GM19099 (cell line): Measurements from ENCODE around the gene SLC25A21.

Experiments used
- POLR2A ChIP-seq: IDR thresholded peaks from 3 replicates; pipeline ENCODE4 v1.6.1; 2011; ENCODE audit warnings: low read depth; ENCODE audit not compliant: insufficient read length; ENCODE audit errors: extremely low read depth

Gene SLC25A21

DNA sequence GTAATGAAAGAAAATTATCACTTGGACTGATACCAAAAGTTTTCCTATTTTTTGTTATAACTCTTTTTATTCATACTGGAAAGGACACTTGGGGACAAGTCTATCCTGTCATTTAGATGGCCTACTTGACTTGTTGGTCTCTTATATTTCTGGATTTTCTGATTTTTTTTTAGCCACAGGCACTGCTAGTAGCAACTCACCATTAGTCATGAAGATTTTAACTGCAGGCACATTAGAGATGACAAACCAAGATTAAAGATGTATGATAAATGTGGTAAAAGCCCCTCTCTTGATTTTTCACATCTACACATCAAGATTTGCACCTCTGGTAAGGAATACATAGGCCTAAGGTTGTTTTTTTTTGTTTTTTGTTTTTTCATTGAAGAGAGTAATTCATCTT lies 217.0 kb downstream of the SLC25A21 start:
- no peak for TF ChIP-seq POLR2A

DNA sequence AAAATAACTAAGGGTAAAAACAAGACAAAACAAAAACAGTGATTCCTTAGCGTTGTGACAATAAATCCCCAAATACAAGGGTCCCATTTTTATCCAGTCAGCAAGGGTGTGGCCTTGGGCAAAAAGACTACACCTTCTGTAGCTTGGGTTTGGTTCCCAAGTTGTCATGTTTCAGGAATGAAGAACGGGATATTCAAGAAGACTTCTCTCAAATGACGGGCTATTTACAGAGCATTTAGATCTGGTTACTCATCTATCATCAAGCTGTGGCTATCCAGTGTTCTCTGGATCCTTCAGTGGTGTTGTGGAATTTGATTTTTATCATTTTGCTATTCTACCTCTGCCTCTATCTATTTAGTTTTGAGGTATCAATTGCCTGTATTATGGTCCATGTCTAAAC lies 219.7 kb downstream of the SLC25A21 start:
- TF ChIP-seq POLR2A = no peak

DNA sequence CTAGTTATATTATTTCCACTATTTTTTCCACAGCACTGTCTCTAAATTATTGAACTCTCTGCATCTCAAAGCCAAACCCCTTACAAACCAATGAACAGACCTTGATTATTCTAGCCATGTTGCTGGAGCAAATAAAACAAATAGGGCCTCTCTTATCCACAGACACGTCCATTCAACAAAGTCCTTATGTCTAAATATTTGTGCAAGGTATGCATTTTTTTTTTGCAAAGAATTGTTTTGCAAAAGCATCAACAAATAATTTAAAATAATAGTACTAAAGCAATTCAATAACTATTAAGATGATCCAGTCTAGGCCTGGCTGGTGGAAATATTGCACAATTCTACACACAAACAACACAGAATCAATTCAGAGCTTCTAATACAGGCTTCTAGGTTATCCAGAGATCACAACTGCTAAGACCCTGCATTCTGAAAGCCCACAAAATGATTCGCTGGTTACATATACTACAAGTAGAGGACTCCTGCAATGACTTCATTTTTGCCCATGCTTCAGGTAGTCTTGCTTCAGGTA lies 221.0 kb downstream of the SLC25A21 start:
- TF ChIP-seq POLR2A = no peak

DNA sequence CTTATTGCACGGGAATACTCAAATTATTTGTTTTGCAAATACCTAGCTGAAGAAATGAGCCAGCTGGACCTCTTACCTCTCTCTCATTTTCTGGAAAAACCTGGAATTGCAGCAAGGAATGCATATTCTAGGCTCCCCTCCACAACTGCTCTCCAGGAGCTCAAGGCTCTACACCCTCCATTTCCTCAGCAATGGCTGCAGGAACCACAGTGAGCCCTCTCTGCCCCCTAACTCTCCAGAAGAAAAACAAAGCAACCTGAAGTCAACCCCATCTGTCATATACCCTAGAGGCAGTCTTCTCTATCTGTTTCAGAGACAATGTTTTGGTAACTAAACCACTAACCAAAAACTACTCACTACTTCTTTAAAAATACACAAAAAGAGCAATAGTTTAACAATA lies 221.6 kb downstream of the SLC25A21 start:
- TF ChIP-seq POLR2A = no peak

DNA sequence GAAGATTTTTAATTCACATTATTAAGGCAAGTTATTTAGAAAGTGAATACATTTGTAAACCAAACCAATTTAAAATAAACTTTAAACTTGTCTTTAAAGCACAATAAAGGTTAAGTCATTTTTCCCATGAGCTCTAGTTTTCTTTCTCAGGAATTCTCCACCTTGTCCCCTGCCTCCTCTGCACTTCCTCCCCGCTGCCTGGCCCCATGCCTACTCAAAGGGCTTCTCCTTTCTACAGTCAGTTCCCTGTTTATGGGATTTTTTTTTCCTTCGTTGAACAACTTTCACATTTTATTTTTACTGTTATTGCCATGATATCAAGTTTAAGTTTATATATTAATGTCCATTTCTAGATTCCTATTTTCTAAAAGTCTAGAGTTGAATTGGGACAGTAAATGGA lies 223.0 kb downstream of the SLC25A21 start:
- no peak for TF ChIP-seq POLR2A

DNA sequence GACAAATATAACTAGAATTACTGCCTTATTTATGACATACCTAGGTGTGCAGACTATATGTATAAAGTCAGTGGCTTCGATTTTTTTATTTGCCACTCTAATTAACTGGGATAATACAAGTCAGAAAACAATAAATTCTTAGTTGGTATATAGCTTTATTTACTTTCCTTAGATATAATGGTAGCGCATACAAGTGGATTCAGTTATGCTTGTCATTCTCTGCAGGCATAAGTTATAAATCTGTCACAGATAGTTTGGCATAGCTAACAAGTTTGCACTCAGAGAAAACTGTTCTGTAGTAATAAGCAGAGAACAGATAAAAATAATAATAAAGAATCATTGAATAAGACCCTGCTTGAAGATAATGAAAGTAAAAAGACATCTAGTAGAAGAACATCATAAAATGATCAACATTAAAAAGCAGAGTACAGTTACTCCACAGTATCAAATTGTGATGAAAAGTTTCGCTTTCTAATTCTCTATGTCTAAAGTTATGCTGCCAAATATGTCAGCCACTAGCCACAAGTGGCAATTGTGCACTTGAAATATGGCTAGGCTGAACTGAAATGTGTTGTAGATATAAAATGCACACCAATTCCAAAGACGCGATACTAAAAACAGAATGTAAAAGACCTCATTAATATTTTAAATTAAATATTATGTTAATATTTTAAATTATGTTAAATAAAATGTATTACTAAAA lies 224.1 kb downstream of the SLC25A21 start:
- no peak for TF ChIP-seq POLR2A

DNA sequence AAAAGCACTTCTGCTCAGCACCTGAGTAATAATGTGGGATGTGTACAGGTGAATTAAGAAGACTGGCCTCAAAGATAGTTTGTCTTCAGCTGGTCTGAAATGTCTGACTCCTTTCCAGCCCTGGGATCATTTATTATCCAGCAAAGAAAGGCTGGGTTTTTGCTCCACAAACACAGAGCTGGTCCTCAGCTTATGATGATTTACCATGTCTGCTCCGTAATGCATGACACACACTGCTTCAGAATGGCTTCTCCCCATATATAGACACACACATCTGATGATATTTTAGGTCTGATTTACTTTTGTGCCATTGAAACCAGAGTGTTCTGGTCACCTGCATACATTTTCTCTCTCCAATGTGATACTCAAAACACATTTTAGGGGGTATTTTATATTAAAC lies 225.0 kb downstream of the SLC25A21 start:
- TF ChIP-seq POLR2A = no peak

DNA sequence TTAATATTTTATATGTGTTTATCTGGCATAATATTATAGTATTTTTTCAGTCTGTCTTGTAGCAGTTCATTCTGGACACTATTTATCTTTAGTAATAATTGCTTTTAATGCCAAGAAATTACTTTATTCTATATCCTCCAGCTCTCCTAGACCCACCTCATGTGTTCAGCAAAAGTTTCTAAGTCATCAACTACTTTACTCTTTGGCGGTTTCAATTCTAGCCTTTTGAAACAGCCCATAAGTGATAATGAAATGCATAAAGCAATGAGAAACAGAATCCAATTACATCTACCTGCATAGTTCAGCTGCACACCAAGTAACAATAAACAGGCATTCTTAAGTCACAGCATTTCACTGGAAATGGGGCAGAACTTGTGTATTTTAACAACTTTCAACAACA lies 225.5 kb downstream of the SLC25A21 start:
- no peak for TF ChIP-seq POLR2A

DNA sequence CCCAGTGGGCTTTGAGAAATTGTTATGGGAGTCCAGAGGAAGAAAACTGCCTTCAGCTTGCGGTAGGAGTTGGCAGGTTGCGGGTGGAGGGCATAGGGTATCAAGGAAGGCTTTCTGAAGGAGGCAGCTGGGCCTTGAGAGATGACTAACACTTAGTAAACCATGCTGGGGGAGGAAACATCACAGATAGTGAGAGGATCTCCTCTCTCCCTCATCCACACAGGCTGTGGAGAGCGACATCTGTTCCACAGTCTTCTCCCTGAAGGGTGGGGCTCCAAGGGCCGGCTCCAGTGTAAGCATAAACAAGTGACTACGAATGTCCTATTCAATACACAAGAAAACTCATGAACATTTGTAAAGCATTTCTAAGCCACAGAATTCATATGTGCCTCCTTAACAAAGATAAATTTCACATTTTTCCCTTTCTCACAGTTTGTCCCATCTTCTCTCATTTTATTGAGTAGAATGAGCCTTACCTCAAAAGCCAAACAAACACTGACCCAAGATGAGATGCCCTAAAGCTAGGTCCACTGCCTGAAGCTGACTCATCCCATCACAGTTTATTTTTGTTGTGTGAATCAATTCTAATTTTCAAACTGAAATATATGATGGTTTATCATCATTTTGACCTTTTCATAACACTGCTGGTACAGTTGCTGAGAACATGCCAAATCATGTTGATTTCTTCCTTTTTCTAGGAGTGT lies 227.9 kb downstream of the SLC25A21 start:
- TF ChIP-seq POLR2A = no peak

DNA sequence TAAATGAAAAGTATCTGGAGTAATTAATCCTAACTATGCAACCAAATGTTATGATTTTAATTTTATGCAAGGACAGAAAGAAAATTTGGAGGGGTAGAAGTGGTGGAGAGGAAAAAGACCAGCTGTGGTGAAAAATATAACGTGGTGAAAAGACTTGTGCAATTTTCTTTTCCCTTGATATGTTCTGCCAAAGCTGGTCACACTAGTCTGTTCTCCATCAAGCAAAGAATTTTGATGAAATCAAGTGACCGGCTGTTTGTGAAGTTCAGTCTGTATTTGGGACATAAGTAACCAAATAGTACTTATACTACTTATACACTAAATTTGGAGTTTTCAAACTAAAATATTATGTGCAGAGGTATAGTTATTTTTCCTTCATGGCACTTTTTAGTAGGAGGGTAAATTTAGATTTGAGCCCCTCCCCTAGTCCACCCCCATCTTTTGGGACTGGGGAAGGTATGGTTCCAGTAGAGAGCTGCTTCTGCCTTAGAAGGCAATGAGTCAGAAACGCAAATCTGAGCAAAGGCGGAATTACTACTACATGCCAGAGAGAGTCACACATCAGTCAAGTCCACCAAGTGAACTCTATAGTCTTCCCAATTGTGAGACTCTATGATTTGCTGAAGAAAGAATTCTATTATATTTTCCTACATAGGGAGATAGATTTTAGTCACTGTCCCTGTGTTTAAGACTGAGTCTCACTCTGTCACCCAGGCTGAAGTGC lies 229.7 kb downstream of the SLC25A21 start:
- no peak for TF ChIP-seq POLR2A

DNA sequence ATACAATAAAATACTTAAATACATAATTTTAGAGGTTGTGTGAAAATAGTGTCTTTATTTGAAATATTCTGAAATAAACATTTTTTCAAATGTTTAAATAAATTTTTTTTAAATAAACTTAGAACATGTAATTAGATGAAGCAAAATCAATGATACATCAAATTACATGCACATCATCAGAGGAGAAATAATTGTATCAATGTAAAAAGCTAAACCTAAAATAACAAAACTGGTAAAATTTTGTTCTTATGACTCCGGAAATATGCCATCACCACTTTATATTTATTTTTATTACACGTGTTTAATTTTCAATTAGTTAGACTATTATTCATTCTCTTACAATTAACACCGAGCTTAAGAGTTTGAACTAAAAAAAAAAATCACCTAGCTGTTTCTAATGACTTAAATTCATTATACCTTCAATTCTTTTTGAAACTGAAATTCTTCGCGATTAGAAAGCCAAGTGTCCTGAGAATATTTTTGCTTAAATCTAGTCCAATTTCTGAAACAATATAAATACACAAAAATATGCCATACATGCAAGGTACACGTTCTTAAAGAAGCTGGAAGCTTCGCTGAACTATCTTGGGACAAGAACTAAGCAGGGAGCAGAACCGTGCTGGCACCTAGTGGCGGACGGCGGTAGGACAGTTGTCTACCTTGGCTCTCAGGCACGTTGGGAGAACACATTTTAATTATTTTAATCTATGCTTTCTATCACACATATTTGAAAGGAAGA lies 230.5 kb downstream of the SLC25A21 start:
- no peak for TF ChIP-seq POLR2A

DNA sequence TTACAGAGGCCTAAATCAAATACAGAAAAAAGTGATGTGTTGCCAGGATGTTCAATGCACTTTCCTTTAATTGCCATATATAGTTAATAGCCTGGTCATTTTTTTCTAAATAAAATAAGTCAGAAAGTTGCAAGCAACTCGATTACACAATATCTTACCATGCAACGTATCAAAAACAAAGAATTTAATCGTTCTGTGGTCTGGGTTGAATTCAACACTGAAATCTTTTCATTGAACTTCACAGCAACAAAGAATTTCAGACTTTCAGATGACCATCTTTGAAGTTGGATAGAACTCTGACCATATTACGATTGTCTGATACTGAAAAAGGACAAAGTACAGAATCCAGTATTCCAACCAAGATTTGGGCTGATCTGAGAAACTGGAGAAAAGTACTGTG lies 231.9 kb downstream of the SLC25A21 start:
- no peak for TF ChIP-seq POLR2A

DNA sequence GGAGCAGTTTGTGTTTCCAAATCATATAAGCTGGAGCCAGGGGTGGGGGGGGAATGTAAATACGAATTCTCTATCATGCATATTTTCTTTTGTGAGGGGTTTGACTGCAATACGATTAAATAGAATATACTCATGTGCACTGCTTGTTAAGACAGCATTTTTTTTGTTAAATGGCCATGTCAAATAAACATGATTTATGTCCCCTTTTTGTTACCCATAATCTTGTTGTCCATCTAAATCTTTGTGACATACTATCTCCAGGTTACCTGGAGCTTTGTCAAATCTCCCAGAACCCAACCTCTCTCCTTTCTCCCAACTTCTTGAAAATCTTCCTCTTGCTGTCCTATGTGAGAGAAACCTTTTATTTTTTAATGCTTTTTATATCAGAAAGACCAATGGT lies 233.1 kb downstream of the SLC25A21 start:
- TF ChIP-seq POLR2A = no peak

DNA sequence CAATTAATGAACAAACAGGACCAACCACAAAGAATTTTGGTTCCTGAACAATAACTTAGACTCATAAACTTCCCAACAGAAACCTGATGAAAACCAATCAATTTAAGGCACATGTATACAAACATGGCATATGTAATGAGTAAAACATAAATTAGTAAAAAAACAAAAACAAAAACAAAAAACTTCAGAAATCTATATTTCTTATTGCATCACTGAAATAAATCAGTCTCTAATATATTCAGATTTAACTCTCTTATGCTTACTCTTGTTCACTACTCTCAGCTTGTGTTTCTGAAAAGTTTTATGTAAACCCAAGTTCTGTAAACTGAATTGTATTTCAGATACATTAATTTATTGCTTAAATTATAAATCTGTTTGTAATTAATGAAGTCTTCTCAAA lies 233.7 kb downstream of the SLC25A21 start:
- TF ChIP-seq POLR2A = no peak
